Neural cell (in vitro differentiated cells): ENCODE data around the gene KIFC3. TPM values are rescaled to one million over a fixed set of nuclear protein-coding genes. Genes with fewer than 3 reads are reported as not detected.

Experiments used
- H2AFZ ChIP-seq: fragments of 200-600, 300-800 bp; sonication (generic), shearing (Covaris generic); 2 replicates; pipeline ENCODE4 v1.6.0; 2014; ENCODE audit warnings: low read depth, mild to moderate bottlenecking, antibody characterized with exemption, low read length, moderate library complexity
- H3F3A ChIP-seq: fragments of 200-600 bp; shearing (Covaris generic); 2 replicates; pipeline ENCODE4 v1.6.1; 2016; ENCODE audit warnings: mild to moderate bottlenecking, moderate library complexity, mixed read lengths, antibody characterized with exemption, low read length; ENCODE audit not compliant: insufficient read depth, poor library complexity, severe bottlenecking
- H3K27ac ChIP-seq: fragments of 200-600, 300-800 bp; sonication (generic), shearing (Covaris generic); 2 replicates; pipeline ENCODE4 v1.5.1; 2014; ENCODE audit warnings: mild to moderate bottlenecking, low read length, moderate library complexity
- H3K27me3 ChIP-seq: fragments of 300-800, 200-600 bp; sonication (generic), shearing (Covaris generic); 2 replicates; pipeline ENCODE4 v1.6.0; 2014; ENCODE audit warnings: mild to moderate bottlenecking, low read depth, low read length, moderate library complexity; ENCODE audit not compliant: insufficient read depth
- H3K36me3 ChIP-seq: fragments of 300-800, 200-600 bp; sonication (generic), shearing (Covaris generic); 2 replicates; pipeline ENCODE4 v1.5.1; 2014; ENCODE audit warnings: mild to moderate bottlenecking, antibody characterized with exemption, low read length, moderate library complexity; ENCODE audit not compliant: insufficient read depth
- H3K4me2 ChIP-seq: fragments of 300-800, 200-600 bp; sonication (generic), shearing (Covaris generic); 2 replicates; pipeline ENCODE4 v1.6.0; 2014; ENCODE audit warnings: mild to moderate bottlenecking, low read length
- H3K4me3 ChIP-seq: fragments of 300-800, 200-600 bp; sonication (generic), shearing (Covaris generic); 2 replicates; pipeline ENCODE4 v1.5.1; 2014; ENCODE audit warnings: mild to moderate bottlenecking, low read length, moderate library complexity
- H3K79me2 ChIP-seq: fragments of 200-600 bp; shearing (Covaris generic); replicated peaks from 2 replicates; pipeline ENCODE4 v1.6.0; 2014; ENCODE audit warnings: mild to moderate bottlenecking, low read length, moderate library complexity; ENCODE audit not compliant: insufficient read depth
- H3K9ac ChIP-seq: fragments of 300-800, 200-600 bp; sonication (generic), shearing (Covaris generic); 2 replicates; pipeline ENCODE4 v1.6.1; 2016; ENCODE audit warnings: mild to moderate bottlenecking, low read length, mixed read lengths
- H3K9me2 ChIP-seq: fragments of 200-600 bp; shearing (Covaris generic); 2 replicates; pipeline ENCODE4 v1.6.1; 2016; ENCODE audit warnings: mild to moderate bottlenecking, low read length, mixed read lengths; ENCODE audit not compliant: insufficient read depth
- H3K9me3 ChIP-seq: fragments of 200-600, 300-800 bp; sonication (generic), shearing (Covaris generic); 2 replicates; pipeline ENCODE4 v1.6.1; 2016; ENCODE audit warnings: mild to moderate bottlenecking, mixed run types, low read length, moderate library complexity, mixed read lengths
- H4K20me1 ChIP-seq: fragments of 200-600 bp; shearing (Covaris generic); 2 replicates; pipeline ENCODE4 v1.6.1; 2016; ENCODE audit warnings: mild to moderate bottlenecking, mixed run types; ENCODE audit not compliant: insufficient read depth
- EP300 ChIP-seq: fragments of 450-650 bp; conservative IDR thresholded peaks from 2 replicates; pipeline ENCODE4 v1.6.1; 2014; ENCODE audit warnings: antibody characterized with exemption, mild to moderate bottlenecking, moderate library complexity; ENCODE audit not compliant: poor library complexity, severe bottlenecking
- EZH2 ChIP-seq: fragments of 200-600, 300-800 bp; shearing (Covaris generic), sonication (generic); IDR thresholded peaks from 2 replicates; pipeline ENCODE4 v1.6.1; 2014; ENCODE audit warnings: antibody characterized with exemption, low read length, borderline replicate concordance, mild to moderate bottlenecking; ENCODE audit not compliant: insufficient read depth, poor library complexity, severe bottlenecking
- MXI1 ChIP-seq: fragments of 450-650 bp; conservative IDR thresholded peaks from 2 replicates; pipeline ENCODE4 v1.6.1; 2014; ENCODE audit warnings: antibody characterized with exemption, mild to moderate bottlenecking; ENCODE audit not compliant: poor library complexity, severe bottlenecking
- POLR2AphosphoS5 ChIP-seq: IDR thresholded peaks from 2 replicates; pipeline ENCODE4 v1.6.1; 2012
- RAD21 ChIP-seq: fragments of 450-650 bp; conservative IDR thresholded peaks from 2 replicates; pipeline ENCODE4 v1.6.1; 2014; ENCODE audit warnings: antibody characterized with exemption, mild to moderate bottlenecking, moderate library complexity
- SMC3 ChIP-seq: fragments of 450-650 bp; conservative IDR thresholded peaks from 2 replicates; pipeline ENCODE4 v1.6.1; 2014; ENCODE audit warnings: antibody characterized with exemption, mild to moderate bottlenecking, moderate library complexity; ENCODE audit not compliant: poor library complexity
- TAF1 ChIP-seq: IDR thresholded peaks from 2 replicates; pipeline ENCODE4 v1.6.1; 2012; ENCODE audit warnings: low read depth
- polyA plus RNA-seq: library from polyadenylated mRNA; depleted of rRNA; stranded (reverse); fragments of >200 nt; gene quantifications from 2 replicates; pipeline ENCODE4 v1.2.3, GENCODE V29; 2014
- TF ChIP-seq, protein P1 (sequence below): fragments of 450-650 bp; IDR thresholded peaks from 2 replicates; pipeline ENCODE4 v1.5.1; 2014; ENCODE audit warnings: antibody characterized with exemption, mild to moderate bottlenecking, moderate library complexity; ENCODE audit not compliant: poor library complexity, severe bottlenecking
- TF ChIP-seq, protein P2 (sequence below): IDR thresholded peaks from 2 replicates; pipeline ENCODE4 v1.6.1; 2012; ENCODE audit warnings: borderline replicate concordance

The KIFC3 gene
- polyA plus RNA-seq, 1 donor from 2014 or later, result 29.7 TPM

GRCh38 chr16:57798953-57799599 lies 3.2 kb downstream of the KIFC3 start:
- H3K27ac ChIP-seq, result no peak overlapping the region
- no peak overlapping the region for H2AFZ ChIP-seq
- H3K27me3 ChIP-seq, result peaks cover 13% of the 10 kb centered on the region
- H4K20me1 ChIP-seq, result no peaks in the 10 kb centered on the region
- H3K9me3 ChIP-seq, result no peaks in the 10 kb centered on the region
- peaks cover 8% of the 10 kb centered on the region for H3K36me3 ChIP-seq
- H3K9ac ChIP-seq, result no peak overlapping the region
- H3F3A ChIP-seq, result no peaks in the 10 kb centered on the region
- no peak overlapping the region for H3K4me2 ChIP-seq
- no peaks in the 10 kb centered on the region for H3K9me2 ChIP-seq
- no peaks in the 10 kb centered on the region for H3K79me2 ChIP-seq
- TF ChIP-seq, protein P1, sequence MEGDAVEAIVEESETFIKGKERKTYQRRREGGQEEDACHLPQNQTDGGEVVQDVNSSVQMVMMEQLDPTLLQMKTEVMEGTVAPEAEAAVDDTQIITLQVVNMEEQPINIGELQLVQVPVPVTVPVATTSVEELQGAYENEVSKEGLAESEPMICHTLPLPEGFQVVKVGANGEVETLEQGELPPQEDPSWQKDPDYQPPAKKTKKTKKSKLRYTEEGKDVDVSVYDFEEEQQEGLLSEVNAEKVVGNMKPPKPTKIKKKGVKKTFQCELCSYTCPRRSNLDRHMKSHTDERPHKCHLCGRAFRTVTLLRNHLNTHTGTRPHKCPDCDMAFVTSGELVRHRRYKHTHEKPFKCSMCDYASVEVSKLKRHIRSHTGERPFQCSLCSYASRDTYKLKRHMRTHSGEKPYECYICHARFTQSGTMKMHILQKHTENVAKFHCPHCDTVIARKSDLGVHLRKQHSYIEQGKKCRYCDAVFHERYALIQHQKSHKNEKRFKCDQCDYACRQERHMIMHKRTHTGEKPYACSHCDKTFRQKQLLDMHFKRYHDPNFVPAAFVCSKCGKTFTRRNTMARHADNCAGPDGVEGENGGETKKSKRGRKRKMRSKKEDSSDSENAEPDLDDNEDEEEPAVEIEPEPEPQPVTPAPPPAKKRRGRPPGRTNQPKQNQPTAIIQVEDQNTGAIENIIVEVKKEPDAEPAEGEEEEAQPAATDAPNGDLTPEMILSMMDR, result no peak
- TF ChIP-seq TAF1, result no peak
- TF ChIP-seq MXI1, result no peak
- no peak for TF ChIP-seq SMC3
- TF ChIP-seq EP300, result no peak
- no peak for TF ChIP-seq EZH2
- peak overlapping the region; percentile 52 for H3K4me3 ChIP-seq

DNA sequence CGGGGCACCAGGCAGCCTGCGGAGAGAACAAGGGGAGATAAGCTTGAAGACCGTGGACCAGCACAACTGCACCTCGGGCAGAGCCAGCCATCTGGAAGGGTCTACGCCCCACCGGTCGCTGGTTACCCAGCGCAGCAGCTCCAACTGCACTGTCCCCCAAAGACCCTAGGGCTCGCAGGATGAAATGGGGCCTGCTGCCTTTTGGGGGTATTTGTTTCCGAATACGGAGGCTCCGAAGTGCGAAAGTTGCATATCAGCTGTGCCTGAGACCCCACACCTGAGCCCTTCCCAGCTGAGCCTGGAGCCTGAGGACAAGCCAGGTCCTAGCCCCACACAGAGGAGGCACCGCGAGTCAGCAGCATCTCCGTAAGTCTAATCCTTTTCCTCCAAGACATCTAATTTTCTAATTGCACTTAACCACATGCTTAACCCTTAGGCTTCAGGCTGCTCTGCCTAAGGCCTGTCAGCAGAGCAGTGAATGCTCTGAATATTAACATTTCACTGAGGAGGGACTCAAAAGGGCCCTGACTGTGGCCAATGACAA lies 4.0 kb downstream of the KIFC3 start:
- Histone ChIP-seq H4K20me1 (no peaks in the 10 kb centered on the region), H2AFZ (no peak overlapping the region), H3K27ac (no peak overlapping the region), H3K36me3 (peaks cover 8% of the 10 kb centered on the region), H3K79me2 (no peaks in the 10 kb centered on the region), H3K4me2 (peak overlapping the region; percentile 14), H3F3A (no peaks in the 10 kb centered on the region), H3K9ac (no peak overlapping the region), H3K9me3 (no peaks in the 10 kb centered on the region), H3K4me3 (peak overlapping the region; percentile 52), H3K27me3 (peaks cover 13% of the 10 kb centered on the region), H3K9me2 (no peaks in the 10 kb centered on the region)
- TF ChIP-seq, protein P1, result no peak
- no peak for TF ChIP-seq EZH2
- no peak for TF ChIP-seq POLR2AphosphoS5
- TF ChIP-seq EP300, result no peak
- TF ChIP-seq, protein P2, sequence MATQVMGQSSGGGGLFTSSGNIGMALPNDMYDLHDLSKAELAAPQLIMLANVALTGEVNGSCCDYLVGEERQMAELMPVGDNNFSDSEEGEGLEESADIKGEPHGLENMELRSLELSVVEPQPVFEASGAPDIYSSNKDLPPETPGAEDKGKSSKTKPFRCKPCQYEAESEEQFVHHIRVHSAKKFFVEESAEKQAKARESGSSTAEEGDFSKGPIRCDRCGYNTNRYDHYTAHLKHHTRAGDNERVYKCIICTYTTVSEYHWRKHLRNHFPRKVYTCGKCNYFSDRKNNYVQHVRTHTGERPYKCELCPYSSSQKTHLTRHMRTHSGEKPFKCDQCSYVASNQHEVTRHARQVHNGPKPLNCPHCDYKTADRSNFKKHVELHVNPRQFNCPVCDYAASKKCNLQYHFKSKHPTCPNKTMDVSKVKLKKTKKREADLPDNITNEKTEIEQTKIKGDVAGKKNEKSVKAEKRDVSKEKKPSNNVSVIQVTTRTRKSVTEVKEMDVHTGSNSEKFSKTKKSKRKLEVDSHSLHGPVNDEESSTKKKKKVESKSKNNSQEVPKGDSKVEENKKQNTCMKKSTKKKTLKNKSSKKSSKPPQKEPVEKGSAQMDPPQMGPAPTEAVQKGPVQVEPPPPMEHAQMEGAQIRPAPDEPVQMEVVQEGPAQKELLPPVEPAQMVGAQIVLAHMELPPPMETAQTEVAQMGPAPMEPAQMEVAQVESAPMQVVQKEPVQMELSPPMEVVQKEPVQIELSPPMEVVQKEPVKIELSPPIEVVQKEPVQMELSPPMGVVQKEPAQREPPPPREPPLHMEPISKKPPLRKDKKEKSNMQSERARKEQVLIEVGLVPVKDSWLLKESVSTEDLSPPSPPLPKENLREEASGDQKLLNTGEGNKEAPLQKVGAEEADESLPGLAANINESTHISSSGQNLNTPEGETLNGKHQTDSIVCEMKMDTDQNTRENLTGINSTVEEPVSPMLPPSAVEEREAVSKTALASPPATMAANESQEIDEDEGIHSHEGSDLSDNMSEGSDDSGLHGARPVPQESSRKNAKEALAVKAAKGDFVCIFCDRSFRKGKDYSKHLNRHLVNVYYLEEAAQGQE, result no peak
- TF ChIP-seq SMC3, result no peak
- TF ChIP-seq TAF1, result no peak
- TF ChIP-seq MXI1, result no peak
- TF ChIP-seq RAD21, result no peak
